HEK293 (cell line): ENCODE measurements around the gene CHST1.

Source experiments
- KLF16 ChIP-seq: fragments of 450-650 bp; formaldehyde crosslinking; IDR thresholded peaks from 2 replicates; pipeline ENCODE4 v1.5.1; 2017; ENCODE audit warnings: missing biosample characterization, missing genetic modification characterization
- KLF8 ChIP-seq: fragments of 450-650 bp; formaldehyde crosslinking; IDR thresholded peaks from 2 replicates; pipeline ENCODE4 v1.5.1; 2016; ENCODE audit warnings: missing biosample characterization, missing genetic modification characterization
- TCF7L2 ChIP-seq: IDR thresholded peaks from 2 replicates; pipeline ENCODE4 v1.6.1; 2011; ENCODE audit warnings: low read depth, mild to moderate bottlenecking, inconsistent platforms, low read length, moderate library complexity, borderline replicate concordance
- TRIM28 ChIP-seq: IDR thresholded peaks from 2 replicates; pipeline ENCODE4 v1.6.1; 2011; ENCODE audit warnings: low read length, control low read depth, borderline replicate concordance
- ZNF24 ChIP-seq: fragments of 450-650 bp; formaldehyde crosslinking; IDR thresholded peaks from 2 replicates; pipeline ENCODE4 v1.5.1; 2016; ENCODE audit warnings: missing biosample characterization, missing genetic modification characterization
- ZSCAN30 ChIP-seq: fragments of 450-650 bp; IDR thresholded peaks from 2 replicates; pipeline ENCODE4 v1.5.1; 2018; ENCODE audit warnings: missing biosample characterization, mild to moderate bottlenecking, missing genetic modification characterization, moderate library complexity

GRCh38 chr11:45599161-45599943, 66.1 kb downstream of the CHST1 start:
- no peak for TF ChIP-seq TCF7L2
- TF ChIP-seq TRIM28, result no peak
- TF ChIP-seq ZNF24, result no peak
- no peak for TF ChIP-seq KLF16 (tag by site-specific recombination)
- no peak for TF ChIP-seq KLF8
- TF ChIP-seq ZSCAN30 (tag by site-specific recombination), result no peak
